AG20443 (cell line): ENCODE results near the gene GRHL1.
"Not testable (repeated sequence)": the region's sequence is repeated elsewhere in the genome, so short reads cannot be mapped to it uniquely, and the experiment has no call there.

Experiments
- DNase-seq: peaks from one replicate; pipeline ENCODE4 v3.0.0; 2012; ENCODE audit warnings: low spot score, mixed read lengths

Gene GRHL1, protein sequence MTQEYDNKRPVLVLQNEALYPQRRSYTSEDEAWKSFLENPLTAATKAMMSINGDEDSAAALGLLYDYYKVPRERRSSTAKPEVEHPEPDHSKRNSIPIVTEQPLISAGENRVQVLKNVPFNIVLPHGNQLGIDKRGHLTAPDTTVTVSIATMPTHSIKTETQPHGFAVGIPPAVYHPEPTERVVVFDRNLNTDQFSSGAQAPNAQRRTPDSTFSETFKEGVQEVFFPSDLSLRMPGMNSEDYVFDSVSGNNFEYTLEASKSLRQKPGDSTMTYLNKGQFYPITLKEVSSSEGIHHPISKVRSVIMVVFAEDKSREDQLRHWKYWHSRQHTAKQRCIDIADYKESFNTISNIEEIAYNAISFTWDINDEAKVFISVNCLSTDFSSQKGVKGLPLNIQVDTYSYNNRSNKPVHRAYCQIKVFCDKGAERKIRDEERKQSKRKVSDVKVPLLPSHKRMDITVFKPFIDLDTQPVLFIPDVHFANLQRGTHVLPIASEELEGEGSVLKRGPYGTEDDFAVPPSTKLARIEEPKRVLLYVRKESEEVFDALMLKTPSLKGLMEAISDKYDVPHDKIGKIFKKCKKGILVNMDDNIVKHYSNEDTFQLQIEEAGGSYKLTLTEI

DNA sequence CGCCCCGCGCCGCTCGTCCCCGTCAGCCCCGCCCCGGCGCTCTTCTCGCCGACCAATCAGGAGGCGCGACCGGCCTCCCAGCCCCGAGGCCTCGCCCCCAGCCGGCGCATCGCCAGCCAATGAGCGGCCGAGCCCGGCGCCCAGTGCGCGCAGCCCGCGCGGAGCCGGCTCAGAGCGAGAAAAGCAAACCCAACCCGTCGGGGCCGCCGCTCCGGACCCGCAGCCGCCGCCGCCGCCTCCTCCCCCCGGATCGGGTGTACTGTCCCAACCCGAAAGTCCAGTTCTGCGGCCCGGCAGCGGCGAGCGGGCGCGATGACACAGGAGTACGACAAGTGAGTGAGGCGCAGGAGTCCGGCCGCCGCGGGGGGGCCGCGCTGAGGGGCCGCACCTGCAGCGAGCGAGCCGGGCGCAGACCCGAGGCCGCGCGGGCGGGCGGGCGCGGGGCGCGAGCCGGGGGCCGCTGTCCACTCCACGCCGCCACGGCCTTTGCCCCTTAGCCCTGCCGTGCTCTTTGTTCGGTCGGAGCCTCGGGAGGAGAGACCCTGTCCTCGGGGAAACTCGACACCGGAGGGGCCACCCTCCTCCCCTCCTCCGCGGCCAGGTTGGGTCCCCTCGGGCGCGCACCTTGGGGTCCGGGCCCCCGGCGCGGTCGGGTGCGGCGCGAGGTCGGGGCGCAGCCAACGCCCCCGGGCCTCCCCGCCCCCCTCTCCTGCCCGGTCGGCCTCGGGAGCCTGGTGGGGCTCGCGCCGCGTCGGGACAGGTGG lies at the start of gene GRHL1:
Gene GRHL1 (plus strand): TSS at position 172 of the 764 bp plus-strand sequence. CDS start 141 bp downstream, at position 313.
- peak; percentile 100 for DNase-seq

DNA sequence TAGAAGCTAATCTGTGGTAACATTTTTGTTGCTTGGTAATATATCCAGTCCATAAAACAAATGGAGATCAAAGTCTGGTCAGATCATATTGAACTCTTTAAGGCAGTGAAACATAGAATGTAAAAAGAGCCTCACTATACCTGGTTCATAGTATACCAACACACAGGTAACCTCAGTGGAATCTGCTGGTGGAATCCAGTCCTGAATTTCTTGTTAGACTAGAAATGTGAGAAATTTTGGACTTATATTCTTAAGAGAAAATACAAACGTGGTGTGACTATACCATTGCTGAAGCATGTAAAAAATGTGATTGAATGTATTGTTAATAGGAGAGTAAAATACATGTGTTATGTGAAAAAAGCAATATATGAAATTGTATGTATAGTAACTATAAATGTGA lies 46.1 kb upstream of the GRHL1 start:
- no peak for DNase-seq

DNA sequence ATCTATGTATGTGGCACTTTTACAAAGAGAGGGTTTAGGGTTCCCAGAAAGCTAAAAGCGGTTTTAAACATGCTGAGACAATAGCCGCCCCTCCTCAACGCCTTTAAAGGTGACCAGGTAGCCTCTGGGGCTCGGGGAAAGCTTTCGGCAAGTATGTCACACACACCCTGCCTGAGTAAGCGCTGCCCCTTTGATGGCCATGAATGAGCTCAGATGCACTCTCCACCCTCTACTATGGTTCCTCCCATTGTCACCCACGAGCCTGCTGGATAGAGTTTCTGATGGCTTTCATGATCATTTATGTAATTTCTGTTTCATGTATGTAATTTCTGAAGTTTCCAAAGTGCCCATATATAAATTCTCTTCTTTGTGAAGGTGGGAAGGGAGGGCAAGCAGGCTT lies 44.1 kb upstream of the GRHL1 start:
- no peak for DNase-seq

DNA sequence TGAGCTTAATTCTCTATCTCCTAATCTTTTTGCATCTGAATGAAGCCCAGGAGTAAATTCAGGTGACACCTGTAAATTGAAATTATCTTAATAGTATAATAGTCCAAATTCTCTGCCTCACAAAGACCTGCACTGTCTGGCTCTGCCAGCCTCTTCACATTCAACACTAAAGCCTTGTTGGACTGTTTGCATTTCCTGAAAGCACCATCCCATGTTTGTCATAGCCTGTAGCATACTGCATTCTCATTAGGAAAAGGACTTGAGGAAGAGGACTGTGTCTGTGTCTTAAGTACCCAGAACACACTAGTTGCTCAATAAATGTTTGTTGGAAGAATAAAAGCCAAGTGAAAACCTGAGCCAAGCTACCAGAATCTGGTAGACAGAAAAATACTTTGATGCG lies 42.9 kb upstream of the GRHL1 start:
- DNase-seq = no peak

DNA sequence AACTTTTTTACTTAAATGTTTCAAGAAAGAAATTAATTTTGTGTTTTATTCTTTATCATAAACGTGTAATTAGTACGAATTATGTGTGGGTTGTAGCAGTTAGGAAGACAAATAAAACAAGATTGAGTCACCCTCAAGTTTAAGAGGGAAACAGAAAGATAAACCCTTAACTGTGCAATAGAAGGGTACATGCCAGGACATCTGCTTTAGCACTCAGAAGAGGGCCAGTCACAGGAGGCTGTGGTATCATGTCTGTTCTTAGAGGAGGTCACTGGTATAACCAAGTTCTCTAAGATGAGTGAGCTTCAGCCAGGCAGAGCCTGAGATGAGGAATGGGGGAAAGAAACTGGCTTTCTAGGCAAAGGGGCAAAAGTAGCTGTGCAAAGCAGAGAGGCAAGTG lies 42.4 kb upstream of the GRHL1 start:
- peak; percentile 23 for DNase-seq

DNA sequence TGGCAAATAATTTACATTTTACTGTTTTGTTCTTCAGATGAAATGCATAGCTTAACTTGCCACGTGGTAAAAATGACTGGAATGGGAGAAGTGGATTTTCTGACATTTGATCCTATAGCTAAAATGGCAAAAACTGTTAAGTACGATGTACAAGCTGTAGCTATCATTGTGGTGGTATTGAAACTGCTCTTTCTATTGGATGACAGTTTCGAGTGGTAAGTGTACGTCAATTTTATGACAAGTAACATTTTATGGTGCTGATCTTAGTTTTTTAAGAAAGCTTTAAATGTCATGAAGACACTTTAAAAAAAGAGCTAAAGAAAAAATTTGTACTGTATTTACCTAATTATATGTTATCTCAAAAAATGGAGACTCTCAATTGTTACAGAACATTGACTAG lies 40.8 kb upstream of the GRHL1 start:
- DNase-seq = no peak

DNA sequence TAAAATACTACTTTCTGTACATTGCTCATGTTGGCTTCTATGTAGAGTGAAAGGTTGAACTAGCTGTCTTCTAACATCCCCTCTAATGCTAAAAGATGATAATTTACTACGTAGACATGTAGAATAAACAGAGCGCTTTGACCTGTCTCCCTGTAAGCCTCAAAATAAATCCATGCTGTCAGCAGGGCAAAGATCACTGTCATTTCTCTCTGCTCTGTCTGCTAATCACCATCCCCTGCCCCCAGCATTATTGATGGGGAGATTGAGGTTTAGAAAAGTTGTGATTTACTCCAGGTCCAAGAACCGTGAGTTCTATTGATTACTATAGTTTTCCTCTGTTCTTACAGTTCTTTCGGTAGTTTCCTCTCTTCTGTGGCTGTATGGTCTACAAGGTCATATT lies 39.0 kb upstream of the GRHL1 start:
- no peak for DNase-seq

DNA sequence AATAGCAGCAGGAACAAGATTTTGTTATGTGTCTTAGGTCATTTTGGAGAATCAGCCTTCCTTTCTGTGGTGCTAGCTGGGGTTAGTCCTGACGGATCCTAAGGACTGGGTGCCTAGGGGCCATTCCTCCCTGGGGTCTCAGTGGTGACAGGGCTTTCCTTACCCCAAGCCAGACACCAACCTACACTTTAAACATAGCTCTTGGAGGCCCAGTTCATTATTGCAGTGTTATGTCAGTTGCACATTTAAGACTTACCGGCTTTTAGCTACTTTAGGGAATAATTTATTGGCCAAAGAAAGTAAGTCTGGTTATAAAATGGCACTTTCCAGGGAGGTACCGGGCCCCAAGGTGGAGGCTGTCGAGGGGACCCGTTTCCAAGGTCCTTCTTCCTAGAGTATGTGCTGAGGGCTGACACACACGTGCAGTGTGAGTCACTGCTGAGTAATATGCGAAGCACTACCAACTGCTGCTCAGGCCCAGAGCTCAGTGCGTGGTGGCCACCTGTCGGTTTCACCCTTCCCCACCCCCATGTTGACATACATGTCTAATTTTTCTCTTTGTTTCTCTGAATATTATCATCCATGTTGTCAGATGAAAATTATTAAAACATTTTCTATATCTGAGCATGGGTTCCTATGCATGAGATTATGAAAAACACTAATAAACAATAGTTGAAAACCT lies 37.0 kb upstream of the GRHL1 start:
- peak; percentile 52 for DNase-seq

DNA sequence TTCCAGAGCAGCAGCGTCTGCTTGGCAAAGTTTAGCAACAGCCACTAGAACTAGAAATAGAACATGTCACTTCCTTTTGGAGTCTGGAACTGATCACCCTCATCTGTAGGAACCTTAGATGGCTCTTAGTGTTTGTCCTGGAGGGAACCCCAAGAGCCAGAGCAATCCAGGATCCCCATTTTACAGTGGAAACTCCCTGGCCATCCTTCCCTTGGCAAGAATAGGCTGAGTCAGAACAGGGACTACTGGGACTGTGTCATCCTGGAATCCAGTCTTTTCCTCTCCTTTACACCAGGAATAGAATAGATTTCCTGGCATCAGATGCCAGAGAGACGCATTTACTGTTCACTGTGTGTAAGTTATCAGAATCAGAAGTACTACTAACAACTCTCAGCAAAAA lies 33.2 kb upstream of the GRHL1 start:
- peak; percentile 49 for DNase-seq

DNA sequence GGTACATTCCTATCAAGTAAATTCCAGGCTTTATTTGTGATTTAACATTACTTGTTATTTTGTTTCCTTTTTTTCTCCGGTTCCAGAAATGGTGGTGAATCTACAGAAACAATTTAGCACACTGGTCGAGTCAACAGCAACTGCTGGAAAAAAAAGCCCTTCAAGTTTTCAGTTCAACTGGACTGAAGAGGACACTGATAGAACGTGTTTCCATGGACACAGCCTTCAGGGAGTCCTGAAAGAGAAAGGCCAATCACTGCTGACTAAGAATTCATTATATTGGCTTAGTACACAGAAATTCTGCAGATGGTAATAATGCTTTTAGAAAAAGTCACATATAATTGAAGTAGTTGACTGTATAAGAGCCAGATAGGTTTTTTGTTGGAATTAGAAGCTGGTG lies 32.0 kb upstream of the GRHL1 start:
- no peak for DNase-seq

DNA sequence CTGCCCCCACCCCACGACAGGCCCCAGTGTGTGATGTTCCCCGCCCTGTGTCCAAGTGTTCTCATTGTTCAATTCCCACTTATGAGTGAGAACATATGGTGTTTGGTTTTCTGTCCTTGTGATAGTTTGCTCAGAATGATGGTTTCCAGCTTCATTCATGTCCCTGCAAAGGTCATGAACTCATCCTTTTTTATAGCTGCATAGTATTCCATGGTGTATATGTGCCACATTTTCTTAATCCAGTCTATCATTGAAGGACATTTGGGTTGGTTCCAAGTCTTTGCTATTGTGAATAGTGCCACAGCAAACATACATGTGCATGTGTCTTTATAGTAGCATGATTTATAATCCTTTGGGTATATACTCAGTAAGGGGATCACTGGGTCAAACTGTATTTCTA lies 24.5 kb upstream of the GRHL1 start:
- DNase-seq = not testable (repeated sequence)

DNA sequence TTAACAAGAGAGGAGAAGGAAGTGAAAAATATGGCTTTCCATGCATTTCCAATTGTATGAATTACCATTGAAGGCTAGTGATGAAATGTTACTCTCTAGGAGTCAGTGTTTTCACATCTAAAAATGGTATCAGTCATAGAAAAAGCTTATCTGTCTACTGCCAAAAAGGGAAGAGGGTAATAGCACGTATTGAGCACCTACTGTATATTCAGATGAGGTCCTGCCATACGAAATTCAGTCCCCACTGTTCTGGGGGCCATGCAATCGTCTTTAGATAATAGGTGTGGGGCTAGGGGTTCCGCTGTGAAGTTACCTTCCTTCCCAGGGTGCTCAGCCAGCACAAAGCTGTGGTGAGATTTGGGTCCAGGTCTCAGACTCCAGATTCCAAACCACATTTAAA lies 14.2 kb upstream of the GRHL1 start:
- no peak for DNase-seq

DNA sequence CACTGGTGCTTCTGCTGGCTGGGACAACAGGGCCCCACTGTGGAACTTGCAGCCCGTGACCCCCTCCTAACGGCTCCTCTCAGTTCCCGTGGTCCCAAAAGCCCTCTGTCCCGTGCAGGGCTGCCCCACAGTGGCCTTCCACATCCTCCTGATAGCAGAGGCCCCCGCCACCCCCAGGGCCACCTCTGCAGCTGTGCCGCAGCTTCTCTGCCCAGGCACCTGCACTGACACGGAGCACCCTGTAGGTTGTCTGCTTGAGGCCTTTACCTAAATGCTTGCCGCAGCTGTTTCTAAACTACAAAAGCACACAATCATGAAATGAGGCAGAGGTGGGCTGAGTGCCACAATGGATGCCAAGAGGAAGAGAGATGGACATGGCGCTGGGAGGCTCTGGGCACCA lies 13.5 kb upstream of the GRHL1 start:
- DNase-seq = no peak

DNA sequence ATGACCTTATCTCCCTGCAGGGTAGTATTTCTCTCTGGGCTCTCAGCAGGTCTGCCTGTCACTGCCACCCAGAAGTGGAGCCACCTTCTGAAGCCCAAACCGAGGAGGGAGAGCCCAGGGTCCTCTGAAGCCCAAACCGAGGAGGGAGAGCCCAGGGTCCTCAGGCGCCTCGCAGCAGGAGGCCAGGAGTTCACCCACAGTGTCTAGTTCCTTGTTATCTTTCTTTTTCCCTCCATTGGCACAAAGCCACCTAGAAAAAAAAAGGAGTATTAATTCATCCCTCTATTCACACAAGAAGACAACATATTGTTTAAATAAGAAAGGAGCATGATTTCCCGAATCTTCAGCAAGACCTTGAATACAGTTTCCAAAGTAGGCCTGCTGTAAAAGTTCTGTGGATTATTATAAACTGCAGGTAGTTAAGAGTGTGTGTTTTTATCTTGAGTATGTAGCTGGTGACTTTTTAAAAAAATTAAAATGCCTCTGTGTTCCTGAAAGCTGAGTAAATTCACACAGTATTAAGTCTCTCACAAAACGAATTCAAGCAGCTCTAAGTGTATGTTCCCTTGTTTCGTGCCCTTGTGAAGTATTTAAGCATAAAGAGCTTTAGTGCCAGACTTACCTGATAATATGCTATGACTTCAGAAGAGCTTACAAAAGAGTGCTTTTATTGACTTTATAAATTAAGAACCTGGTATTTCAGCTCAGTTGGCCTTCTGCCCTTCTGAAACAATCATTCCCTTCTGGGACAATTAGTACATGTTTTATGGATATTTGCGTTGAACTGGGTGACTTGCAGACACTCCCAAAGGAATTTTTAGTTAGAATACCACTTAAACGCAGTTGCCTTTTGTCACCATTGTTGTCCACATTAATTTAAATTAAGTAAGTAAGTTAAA lies 11.7 kb upstream of the GRHL1 start:
- no peak for DNase-seq

DNA sequence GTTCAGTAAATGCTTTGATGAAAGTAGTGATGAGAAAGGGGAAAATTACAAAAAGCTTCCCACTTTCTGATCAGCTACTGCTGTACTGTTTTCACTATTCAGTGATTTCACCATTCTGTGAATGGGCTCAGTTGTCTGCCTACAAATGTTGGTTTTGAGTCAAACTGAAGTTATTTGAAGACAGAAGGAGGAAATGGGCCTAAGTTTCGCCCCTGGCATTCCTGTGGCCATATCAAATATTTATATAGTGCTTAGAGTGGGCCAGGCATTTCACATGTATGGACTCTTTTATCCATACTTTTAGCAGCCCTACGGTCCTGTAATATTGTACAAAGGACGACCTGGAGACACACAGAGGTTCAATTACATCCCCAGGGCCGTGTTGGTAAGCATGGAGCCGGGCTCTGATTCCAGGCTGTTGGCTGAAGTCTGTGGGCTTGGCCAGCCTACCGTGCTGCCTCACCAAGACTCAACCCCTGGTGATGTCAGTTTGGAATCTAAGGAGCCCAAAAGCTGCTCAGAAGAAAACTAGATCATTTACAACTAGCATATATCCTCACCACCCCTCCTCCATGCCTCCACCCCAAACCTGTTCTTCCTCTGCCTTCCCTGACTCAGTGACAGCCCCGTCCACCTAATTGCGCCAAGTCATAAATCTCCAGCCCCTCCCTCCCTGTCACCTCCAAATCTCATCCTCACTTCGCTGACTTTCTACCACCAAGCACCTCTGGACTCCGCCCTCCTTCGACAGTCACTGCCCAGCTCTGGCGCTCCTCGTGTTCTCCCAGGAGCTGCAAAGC lies 10.1 kb upstream of the GRHL1 start:
- DNase-seq = peak; percentile 79

DNA sequence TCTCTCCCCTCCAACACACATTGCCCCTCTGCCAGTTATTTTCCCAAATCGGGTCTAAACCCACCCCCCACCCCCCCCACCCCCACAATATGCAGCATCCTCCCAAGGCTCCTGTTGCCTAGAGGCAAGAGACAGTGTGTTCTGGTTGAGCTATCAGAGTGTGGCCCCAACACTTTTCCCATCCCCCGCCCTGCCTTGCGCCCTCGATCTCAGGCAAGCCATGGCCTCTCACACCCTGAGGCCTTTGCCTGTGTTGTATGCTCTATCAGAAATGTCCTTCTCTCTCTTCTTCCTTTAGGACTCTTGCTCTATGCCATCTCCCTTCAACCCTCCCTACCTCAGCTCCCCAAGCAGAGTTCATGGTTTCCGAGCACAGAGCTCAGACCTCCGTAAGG lies 9.5 kb upstream of the GRHL1 start:
- DNase-seq = no peak

DNA sequence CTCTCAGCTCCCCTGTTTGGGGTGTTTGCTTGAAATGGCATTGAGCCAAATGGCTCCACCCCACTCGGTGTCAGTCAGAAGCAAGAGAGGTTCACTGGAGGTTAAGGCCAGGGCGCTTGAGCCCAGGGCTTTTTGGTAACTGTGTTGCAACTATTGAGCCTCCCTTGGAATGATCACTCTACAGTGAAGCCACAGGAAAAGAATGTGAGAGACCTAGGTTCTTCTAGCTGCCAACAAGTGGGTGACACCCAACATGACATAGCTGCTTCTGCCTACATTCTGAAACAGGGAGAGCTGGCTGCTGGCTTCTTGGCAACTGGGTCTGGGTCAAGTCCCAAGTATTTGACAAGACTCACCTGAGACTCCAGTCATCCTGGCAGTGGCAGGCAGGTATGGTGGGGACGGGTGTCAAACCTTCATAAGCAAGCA lies 7.1 kb upstream of the GRHL1 start:
- peak; percentile 65 for DNase-seq

DNA sequence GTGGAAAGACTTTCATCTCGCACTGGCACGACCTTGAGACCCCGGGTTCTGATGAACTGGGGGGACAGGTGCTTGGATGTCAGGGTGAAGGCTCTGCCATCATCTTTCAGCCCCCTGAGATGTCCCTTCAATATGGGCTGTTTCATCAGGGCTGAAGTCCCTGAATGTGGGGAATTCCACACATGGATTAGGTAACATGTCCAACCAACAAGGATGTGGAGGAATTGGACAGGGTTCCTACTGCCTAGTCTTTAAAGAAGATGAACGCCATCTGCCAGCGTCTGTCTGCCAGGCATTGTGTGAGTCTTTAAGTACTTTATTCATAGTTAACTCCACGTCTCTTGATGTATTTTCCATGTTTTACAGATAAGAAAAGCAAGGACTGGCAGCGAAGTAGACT lies 5.9 kb upstream of the GRHL1 start:
- DNase-seq = no peak

DNA sequence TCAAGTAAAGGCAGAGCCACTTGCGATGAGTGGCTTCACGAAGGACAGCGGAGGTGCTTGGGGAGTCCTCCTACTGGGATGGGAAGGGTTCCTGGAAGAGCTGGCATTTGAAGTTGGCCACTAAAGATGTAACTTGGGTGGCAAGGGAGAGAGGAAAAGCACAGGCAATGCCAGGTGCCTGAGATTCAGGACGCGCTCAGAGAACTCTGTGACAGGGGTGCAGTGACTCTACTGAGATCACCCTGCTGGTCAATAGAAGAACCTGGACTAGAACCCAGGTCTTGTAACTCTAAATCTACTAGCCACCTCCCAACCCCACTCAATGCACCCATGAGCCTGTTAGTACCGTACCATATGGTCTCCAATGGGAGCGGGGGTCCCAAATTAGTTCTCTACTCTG lies 5.4 kb upstream of the GRHL1 start:
- DNase-seq = no peak

DNA sequence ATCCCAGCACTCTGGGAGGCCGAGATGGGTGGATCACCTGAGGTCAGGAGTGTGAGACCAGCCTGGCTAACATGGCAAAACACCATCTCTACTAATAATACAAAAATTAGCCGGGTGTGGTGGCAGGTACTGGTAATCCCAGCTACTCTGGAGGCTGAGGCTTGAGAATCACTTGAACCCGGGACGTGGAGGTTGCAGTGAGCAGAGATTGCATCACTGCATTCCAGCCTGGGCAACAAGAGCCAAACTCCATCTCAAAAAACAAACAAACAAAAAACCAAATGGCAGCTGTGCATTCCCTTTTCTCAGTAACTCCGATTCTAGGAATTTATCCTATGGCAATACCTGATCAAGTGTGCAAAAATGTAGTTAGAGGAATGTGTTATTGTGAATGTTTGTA lies 4.7 kb upstream of the GRHL1 start:
- DNase-seq = no peak

DNA sequence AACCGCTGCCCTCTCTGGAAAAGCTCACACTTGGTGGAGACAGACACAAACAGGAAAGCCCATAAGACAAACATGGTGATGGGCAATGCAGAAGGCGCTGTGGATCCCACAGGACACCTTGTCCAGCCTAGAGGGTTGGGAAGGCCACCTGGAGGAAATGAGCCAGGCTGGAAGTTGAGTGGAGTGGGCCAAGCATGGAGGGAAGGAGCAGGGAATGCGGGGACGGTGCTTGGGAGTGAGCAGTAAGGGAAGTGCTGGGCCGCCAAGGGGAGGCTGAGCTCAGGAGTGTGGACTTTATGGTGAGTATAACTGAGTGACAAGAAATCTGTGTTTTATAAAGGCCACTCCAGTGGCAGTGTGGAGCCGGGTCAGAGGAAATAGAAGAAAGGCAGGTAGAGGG lies 2.8 kb upstream of the GRHL1 start:
- no peak for DNase-seq
